Activated naive CD8-positive, alpha-beta T cell (primary cell): ENCODE data around the gene KAZALD1.

Source experiments
- H3K27ac Mint-ChIP-seq: one replicate; pipeline ENCODE4 v1.8.0; 2021; ENCODE audit warnings: mixed read lengths
- H3K27me3 Mint-ChIP-seq: one replicate; pipeline ENCODE4 v1.8.0; 2021; ENCODE audit warnings: mixed read lengths
- H3K36me3 Mint-ChIP-seq: one replicate; pipeline ENCODE4 v1.8.0; 2021; ENCODE audit warnings: mixed read lengths
- H3K4me1 Mint-ChIP-seq: one replicate; pipeline ENCODE4 v1.8.0; 2021; ENCODE audit warnings: low read depth, mixed read lengths
- H3K4me3 Mint-ChIP-seq: one replicate; pipeline ENCODE4 v1.8.0; 2021; ENCODE audit warnings: mild to moderate bottlenecking, mixed read lengths
- H3K9me3 Mint-ChIP-seq: one replicate; pipeline ENCODE4 v1.8.0; 2021; ENCODE audit warnings: low read depth, mixed read lengths

KAZALD1 gene

GRCh38 chr10:101061624-101062231 lies at the start of gene KAZALD1:
Gene KAZALD1, plus strand, starts transcription at chr10:101061989. Its CDS starts 604 bp downstream, at chr10:101062593.
- Mint-ChIP-seq H3K27me3 (peaks cover 19% of the 10 kb centered on the region), H3K4me3 (peak within 1 kb of the TSS; percentile 85), H3K36me3 (no peaks in the 10 kb centered on the region), H3K27ac (peak within 1 kb of the TSS; percentile 91), H3K4me1 (peaks cover 20% of the 10 kb centered on the region), H3K9me3 (no peaks in the 10 kb centered on the region)

DNA sequence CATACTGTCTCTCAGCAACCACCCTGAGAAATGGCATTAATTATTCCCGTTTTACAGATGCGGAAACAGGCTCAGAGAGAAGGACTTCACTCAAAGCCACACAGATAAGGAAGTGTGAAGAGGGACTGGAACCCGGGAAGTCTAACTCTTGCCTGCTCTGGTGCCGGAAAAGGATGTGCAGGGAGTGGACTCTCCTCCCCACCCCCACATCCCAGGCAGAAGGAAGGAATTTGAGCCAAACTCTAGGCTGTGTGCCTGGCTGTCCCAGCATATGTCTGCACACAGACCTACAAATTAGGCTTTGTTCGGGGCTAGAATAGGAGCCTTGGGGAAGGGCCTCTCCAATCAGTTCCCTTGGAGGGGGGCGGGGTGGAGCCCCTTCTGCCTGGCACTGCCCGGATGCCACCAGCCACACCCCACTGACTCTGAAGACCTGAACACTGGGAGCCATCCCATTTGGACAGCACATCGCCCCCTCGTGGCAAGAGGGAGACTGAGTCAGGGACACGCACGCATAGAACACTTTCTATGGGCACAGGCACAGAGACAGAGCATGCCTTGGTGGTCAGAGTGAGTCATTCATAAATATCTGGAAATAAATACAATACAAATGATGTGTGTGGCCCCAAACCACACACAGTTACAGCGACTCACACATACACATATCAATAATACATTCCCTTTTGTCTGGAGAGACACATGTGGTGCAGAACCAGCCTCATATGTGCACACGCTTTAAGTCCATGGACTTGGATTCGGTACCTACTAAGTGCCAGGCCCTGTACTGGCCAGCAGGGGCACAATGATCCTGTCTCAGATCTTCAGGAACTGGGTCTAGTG lies 49.0 kb upstream of the KAZALD1 start:
- H3K9me3 Mint-ChIP-seq = no peaks in the 10 kb centered on the region
- H3K27me3 Mint-ChIP-seq = peaks cover 17% of the 10 kb centered on the region
- H3K36me3 Mint-ChIP-seq = no peaks in the 10 kb centered on the region
- H3K27ac Mint-ChIP-seq = no peak overlapping the region
- H3K4me1 Mint-ChIP-seq = peaks cover 19% of the 10 kb centered on the region
- no peak overlapping the region for H3K4me3 Mint-ChIP-seq

DNA sequence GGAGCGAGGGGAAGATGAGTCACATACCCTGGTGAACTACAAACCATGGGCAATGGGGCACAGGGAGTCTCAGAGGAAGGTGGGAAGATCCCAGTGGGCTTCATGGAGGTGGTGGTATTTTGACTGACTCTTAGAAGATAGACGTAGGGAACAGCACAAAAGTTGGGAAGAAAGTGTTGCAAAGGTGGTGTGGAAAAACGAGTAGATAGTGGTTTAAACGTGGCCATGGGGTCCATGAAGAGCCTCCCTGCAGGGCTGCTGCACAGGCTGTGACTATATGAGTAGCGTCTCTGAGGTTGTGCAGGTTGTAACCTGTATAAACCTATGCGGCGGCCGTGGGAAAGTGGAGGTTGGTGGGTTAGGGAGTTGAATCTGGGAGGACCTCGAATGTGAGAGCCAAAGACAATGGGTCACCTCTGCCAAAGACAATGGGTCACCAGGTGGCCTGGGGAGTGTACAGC lies 48.4 kb upstream of the KAZALD1 start:
- Mint-ChIP-seq H3K27ac (no peak overlapping the region), H3K9me3 (no peaks in the 10 kb centered on the region), H3K4me3 (no peak overlapping the region), H3K4me1 (peaks cover 19% of the 10 kb centered on the region), H3K36me3 (no peaks in the 10 kb centered on the region), H3K27me3 (peaks cover 19% of the 10 kb centered on the region)

DNA sequence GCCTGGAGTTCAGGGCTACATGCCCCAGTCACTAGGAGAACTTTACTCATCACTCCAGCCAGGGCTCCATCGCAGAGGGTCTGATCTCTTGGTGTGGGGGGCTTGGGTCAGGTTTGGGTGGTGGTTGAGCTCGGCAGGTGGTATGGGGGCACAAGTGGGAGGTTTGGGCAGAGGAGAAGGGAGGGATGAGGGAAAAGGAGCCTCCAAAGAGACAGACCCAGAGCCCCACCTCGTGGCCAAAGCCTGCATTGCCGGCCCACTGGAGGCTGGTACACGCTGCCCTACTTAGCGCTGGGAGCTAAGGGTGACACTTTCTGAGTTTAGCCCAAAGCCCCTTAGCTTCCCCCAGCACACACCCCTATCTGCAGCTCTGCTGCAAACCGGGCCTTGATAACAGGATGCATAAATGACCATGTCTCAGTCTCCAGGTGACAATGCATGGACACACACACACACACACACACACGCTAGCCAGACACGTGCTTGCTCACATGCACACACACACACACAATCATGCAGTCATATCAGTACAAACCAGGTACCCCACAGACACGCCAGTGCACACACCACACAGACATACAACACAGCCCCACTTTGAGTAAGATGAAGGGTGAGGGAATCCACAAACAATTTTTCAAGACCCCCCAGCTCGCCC lies 47.4 kb upstream of the KAZALD1 start:
- Mint-ChIP-seq H3K4me3 (no peak overlapping the region), H3K27ac (no peak overlapping the region), H3K36me3 (no peaks in the 10 kb centered on the region), H3K9me3 (no peaks in the 10 kb centered on the region), H3K27me3 (peaks cover 19% of the 10 kb centered on the region), H3K4me1 (peaks cover 19% of the 10 kb centered on the region)

GRCh38 chr10:101014966-101015581 lies 46.7 kb upstream of the KAZALD1 start:
- Mint-ChIP-seq H3K4me1 (peaks cover 20% of the 10 kb centered on the region), H3K4me3 (no peak overlapping the region), H3K27me3 (peaks cover 20% of the 10 kb centered on the region), H3K27ac (no peak overlapping the region), H3K9me3 (no peaks in the 10 kb centered on the region), H3K36me3 (no peaks in the 10 kb centered on the region)

GRCh38 chr10:101015582-101015973 lies 46.2 kb upstream of the KAZALD1 start:
- H3K4me1 Mint-ChIP-seq = peaks cover 20% of the 10 kb centered on the region
- H3K27ac Mint-ChIP-seq = no peak overlapping the region
- no peaks in the 10 kb centered on the region for H3K9me3 Mint-ChIP-seq
- no peaks in the 10 kb centered on the region for H3K36me3 Mint-ChIP-seq
- H3K4me3 Mint-ChIP-seq = no peak overlapping the region
- peaks cover 20% of the 10 kb centered on the region for H3K27me3 Mint-ChIP-seq

DNA sequence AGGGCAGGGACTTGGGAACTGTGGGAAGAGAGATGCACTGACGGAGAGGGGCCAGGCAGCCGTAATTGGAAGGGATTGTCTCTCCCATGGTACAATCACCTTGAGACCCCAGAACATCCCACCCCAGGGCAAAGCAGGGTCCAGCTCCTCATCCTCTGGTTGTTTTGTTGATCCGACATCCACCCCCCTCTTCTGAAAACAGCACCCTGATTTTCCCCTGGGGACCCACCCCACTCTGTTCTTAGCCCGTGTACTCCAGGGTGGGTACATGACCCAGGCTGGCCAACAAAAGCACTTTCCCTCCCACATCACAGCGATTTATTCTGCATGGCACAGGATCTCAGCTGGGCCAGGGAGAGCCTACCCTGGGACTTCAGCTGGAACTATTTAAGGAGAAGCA lies 45.0 kb upstream of the KAZALD1 start:
- Mint-ChIP-seq H3K4me1 (peaks cover 20% of the 10 kb centered on the region), H3K9me3 (no peaks in the 10 kb centered on the region), H3K4me3 (no peak overlapping the region), H3K27ac (no peak overlapping the region), H3K36me3 (no peaks in the 10 kb centered on the region), H3K27me3 (peaks cover 24% of the 10 kb centered on the region)

DNA sequence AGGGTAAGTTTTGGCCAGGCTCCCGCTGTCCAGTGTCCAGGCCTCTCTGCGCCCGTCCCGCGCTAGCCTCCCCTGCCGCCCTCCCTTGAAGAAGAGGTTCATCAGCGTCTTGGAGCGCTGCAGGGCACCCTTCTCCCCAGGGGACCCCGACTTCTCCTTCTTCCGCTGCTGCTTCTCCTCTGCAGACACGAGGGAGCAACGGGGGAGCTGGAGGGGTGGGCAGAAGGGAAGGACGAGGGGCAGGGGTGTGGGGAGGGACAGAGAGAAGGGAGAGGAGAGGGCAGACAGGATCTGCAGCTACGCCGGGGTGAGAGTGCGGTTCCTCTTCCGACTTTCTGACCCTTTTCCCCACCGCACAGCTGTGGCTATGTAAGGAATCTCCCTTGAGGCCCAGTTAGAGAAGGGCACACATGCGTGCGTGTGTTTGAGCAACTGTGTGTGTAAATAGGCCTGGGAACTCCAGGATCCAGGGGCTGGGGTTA lies 43.6 kb upstream of the KAZALD1 start:
- Mint-ChIP-seq H3K27ac (no peak overlapping the region), H3K9me3 (no peaks in the 10 kb centered on the region), H3K4me1 (peaks cover 13% of the 10 kb centered on the region), H3K36me3 (no peaks in the 10 kb centered on the region), H3K4me3 (no peak overlapping the region), H3K27me3 (peaks cover 24% of the 10 kb centered on the region)

GRCh38 chr10:101018600-101019439 lies 43.0 kb upstream of the KAZALD1 start:
- H3K27me3 Mint-ChIP-seq = peaks cover 24% of the 10 kb centered on the region
- H3K4me1 Mint-ChIP-seq = peaks cover 11% of the 10 kb centered on the region
- H3K36me3 Mint-ChIP-seq = no peaks in the 10 kb centered on the region
- H3K9me3 Mint-ChIP-seq = no peaks in the 10 kb centered on the region
- H3K4me3 Mint-ChIP-seq = no peak overlapping the region
- no peak overlapping the region for H3K27ac Mint-ChIP-seq

- Mint-ChIP-seq H3K9me3 (no peaks in the 10 kb centered on the region), H3K36me3 (no peaks in the 10 kb centered on the region), H3K4me3 (no peak overlapping the region), H3K4me1 (peaks cover 8% of the 10 kb centered on the region), H3K27ac (no peak overlapping the region), H3K27me3 (peaks cover 22% of the 10 kb centered on the region)
These were observed 42.4 kb upstream of the KAZALD1 start for GRCh38 chr10:101019440-101019703.

DNA sequence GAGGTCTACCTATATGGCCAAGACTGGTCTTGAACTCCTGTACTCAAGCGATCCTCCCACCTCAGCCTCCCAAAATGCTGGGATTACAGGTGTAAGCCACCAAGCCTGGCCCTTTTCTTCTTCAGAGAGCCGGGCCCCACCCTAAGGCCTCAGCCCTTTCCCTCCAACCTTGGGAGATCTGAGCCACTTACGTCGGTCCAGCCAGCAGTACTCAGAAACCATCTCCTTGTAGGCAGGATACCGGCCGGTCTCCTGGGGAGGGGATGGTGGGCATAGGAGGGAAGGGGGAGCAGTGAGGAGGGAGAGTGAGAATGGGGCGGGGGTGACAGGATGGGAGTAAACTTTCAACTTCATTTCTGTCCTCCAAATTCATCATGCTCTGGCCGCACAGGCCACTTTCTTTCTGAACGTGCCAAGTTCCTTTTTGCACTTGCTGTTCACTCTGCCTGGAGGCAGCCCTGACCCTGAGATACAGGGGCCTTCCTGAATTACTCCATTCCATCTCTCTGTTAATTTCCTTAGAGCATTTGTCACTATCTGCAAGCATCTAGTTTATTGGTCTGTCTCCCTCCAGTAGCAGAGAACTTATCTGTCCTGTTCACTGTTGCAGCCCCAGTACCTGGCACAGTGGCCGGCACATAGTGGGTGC lies 41.2 kb upstream of the KAZALD1 start:
- Mint-ChIP-seq H3K36me3 (no peaks in the 10 kb centered on the region), H3K27me3 (peaks cover 17% of the 10 kb centered on the region), H3K4me1 (peaks cover 1% of the 10 kb centered on the region), H3K27ac (no peak overlapping the region), H3K4me3 (no peak overlapping the region), H3K9me3 (no peaks in the 10 kb centered on the region)

GRCh38 chr10:101021239-101021638 lies 40.5 kb upstream of the KAZALD1 start:
- Mint-ChIP-seq H3K9me3 (no peaks in the 10 kb centered on the region), H3K36me3 (no peaks in the 10 kb centered on the region), H3K4me3 (no peak overlapping the region), H3K4me1 (peaks cover 1% of the 10 kb centered on the region), H3K27ac (no peak overlapping the region), H3K27me3 (peaks cover 14% of the 10 kb centered on the region)

- H3K27ac Mint-ChIP-seq = no peak overlapping the region
- no peaks in the 10 kb centered on the region for H3K36me3 Mint-ChIP-seq
- H3K4me3 Mint-ChIP-seq = no peak overlapping the region
- peaks cover 10% of the 10 kb centered on the region for H3K27me3 Mint-ChIP-seq
- H3K9me3 Mint-ChIP-seq = no peaks in the 10 kb centered on the region
- peaks cover 1% of the 10 kb centered on the region for H3K4me1 Mint-ChIP-seq
These were observed 40.0 kb upstream of the KAZALD1 start for GRCh38 chr10:101021692-101022251.
